Measurements from ENCODE around the gene OGT.
"Not testable (repeated sequence)": the region's sequence is repeated elsewhere in the genome, so short reads cannot be mapped to it uniquely, and the experiment has no call there.

The OGT gene

DNA sequence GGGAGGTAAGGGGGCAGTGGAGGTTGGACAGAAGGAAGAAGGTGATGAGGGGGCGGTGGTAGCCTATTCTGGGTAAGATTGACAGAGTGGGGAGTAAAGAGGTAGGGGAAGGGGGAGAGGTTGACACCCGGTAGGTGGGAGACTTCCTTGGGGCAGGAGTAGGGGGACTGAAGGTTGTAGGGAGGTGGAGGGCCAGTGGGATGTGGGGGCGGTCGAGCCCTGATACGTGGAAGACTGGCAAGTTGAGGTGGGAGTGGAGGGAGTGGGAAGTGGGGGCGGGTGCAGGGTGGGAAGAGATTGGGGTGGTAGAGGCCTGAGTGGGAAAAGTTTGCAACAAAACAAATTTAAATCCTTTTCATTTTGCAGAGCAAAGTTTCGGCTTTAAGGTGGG is 47.1 kb downstream of the OGT start:
- DNase-seq (ENCODE audit: low read depth in 1 of 2, low spot score in 1 of 2), result no peak

DNA sequence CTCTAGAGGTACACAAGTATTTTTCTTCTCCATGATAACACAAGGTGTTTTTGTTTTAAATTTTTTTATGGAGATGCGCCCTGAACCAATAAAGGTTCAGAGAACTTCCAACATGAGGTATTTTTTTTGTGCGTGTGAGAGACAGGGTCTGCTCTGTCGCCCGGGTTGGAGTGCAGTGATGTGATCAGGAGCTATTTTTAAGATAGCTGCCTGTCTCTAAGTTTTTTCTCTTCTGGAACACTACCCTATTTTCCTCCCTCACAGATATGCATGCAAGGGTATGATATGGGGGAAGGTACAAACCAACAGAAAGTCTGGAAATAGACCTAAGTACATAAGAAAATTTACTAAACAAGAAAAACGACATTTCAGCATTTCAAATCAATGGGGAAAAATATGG is 48.3 kb downstream of the OGT start:
- DNase-seq (ENCODE audit: low read depth in 1 of 2, low spot score in 1 of 2), result no peak

DNA sequence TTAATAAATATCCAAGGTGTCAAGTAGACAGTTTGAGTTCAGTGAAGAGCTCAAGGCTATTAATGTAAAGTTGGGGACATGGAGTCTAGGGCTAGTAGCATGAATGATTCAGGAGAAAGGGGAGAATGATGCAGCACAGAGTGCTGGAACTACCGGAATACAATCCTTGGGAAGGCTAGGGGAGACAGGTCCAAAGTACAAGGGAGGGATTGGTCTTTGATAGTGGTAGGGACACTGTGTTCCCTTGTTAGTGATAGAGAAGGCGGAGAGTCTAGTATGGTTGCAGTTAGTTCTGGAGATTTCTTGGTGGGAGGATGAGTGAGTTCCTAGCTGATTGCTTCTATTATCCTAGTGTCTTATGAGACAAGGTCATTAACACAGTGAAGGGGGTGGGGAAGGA is 54.0 kb downstream of the OGT start:
- no peak for DNase-seq (ENCODE audit: low read depth in 1 of 2, low spot score in 1 of 2)

DNA sequence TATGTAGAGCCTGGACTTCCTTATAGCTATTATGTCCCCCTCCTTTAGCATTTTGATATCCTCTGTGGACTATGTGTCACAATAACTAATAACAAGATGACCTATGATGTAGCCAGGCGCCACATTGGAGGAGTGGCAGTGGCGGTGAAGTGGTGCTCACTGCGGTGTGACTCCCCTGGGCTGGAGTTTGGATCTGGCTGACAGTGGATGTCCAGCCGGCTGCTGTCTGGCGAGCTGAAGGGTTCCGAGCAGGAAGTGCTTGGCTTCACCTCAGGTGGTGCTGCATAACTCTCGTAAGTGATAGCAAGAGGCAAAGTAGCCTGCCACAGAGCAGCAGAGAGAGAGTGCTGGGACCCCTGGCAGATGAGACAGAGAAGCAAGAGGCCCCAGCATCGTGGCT is 60.3 kb downstream of the OGT start:
- not testable (repeated sequence) for DNase-seq (ENCODE audit: low read depth in 1 of 2, low spot score in 1 of 2)

DNA sequence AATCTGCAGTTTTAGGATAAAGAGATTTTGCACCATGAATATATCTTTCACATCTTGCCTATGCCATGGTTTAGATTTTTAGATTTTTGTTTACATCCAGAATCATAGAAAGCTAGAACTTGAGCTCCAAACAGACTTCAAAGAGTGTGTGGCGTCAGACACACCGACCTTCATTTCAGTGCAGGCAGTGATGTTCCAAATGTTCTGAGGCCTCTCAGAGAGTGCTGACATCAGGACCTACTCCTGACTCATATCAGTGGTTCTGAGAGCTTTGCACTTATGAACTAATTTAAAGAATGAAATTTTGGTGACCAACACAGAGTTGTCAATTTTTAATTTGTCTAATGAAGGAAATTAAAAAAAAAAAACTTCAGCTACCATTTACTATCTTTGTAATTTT is 67.1 kb downstream of the OGT start:
- DNase-seq (ENCODE audit: low read depth in 1 of 2, low spot score in 1 of 2), result no peak

DNA sequence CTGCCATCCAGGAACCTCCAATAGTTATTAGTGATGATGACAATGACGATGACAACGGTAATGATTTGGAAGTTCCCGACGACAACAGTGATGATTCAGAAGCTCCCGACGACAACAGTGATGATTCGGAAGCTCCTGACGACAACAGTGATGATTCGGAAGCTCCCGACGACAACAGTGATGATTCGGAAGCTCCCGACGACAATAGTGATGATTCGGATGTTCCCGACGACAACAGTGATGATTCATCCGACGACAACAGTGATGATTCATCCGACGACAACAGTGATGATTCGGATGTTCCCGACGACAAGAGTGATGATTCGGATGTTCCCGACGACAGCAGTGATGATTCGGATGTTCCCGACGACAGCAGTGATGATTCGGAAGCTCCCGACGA is 70.7 kb downstream of the OGT start:
- no peak for DNase-seq (ENCODE audit: low read depth in 1 of 2, low spot score in 1 of 2)

DNA sequence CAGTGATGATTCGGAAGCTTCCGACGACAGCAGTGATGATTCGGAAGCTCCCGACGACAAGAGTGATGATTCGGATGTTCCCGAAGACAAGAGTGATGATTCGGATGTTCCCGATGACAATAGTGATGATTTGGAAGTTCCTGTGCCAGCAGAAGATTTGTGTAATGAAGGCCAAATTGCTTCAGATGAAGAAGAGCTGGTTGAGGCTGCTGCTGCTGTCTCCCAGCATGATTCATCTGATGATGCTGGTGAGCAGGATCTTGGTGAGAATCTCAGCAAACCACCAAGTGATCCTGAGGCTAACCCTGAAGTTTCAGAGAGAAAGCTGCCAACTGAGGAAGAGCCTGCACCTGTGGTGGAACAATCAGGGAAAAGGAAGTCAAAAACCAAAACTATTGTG is 71.2 kb downstream of the OGT start:
- no peak for DNase-seq (ENCODE audit: low read depth in 1 of 2, low spot score in 1 of 2)

DNA sequence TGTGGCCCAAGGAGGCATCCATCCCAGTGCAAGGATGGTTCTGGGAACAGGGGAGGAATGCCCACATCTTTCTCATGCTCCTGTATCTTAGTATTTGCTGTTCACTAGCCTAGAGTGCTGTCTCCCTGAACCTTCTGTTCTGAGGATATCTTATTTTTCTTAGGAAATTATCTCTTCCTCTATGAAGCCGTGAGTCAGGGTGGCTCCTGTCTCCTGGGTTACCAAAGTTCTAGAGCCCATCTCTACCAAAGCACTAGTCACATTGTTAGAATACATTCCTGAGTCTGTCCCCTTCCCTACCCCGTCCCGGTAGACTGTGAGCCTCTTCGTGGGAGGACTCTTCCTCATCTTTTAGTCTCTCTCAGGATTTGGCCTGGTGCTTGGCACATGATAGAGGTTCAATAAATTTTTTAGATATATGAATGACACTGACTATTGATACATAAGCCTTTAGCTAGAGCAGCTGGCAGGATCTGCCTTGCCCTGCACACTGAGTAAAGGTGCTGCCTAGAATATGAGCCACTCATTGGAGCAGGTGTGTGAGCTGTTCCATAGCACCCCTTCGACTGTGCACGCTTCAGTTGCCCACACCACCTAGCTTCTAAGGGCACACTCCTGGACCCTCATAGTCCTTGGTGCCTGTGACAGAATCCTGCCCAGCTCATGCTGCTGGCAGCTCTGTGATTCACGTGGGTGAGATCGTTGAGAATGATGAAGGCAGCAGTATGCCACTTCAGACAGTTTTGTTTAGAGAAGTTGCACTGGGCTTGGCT is 72.1 kb downstream of the OGT start:
- DNase-seq (ENCODE audit: low read depth in 1 of 2, low spot score in 1 of 2), result no peak

DNA sequence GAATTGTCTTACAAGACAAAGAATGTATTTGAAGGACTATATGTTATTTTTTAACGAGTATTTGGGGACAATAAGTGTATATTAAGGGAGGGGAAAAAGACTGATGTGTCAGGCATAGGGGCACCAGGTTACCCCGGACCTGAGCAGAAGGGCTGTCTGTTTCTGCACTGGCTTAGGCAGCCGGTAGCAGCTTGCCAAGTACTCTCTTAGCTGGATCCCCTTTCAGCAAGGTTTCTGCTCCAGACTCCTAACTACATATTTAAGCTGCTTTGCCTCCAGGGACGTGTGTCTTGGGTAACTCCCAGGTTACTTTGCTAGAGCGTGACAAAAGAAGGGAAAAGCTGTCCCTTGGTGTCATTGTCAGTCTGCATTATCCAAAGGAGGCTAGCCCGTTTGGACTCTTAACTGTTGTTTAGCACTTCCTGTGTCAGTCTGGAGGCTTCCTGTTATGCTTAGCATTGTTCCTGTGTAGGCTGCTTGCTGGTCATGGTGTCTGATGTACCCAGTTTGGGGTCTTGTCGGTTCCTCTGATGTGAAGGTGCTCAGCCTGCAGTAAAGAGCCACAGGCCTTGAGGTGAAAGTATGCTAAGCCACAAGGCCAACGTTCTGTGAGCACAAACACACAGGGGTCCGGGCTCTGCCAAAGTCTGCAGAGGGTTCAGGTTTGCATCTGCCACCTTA is 73.8 kb downstream of the OGT start:
- no peak for DNase-seq (ENCODE audit: low read depth in 1 of 2, low spot score in 1 of 2)

DNA sequence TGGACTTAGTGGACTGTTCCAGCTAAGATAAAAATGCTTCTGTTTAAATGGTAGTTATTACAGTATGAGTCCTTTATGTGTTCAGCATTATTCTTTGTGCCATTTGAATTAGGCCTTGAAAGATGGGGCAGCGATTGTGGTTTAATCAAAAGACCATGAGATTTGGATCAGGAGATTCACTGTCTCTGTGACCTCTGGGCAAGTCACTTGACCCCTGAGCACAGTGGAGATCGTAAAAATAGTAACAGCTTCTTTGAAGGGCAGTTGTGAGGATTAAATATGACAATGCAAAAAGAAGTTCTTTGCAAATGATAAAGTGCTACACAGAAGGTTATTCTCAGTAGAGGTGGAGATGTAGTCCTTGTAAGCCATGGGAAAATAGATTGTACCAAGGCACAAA is 74.6 kb downstream of the OGT start:
- no peak for DNase-seq (ENCODE audit: low read depth in 1 of 2, low spot score in 1 of 2)

DNA sequence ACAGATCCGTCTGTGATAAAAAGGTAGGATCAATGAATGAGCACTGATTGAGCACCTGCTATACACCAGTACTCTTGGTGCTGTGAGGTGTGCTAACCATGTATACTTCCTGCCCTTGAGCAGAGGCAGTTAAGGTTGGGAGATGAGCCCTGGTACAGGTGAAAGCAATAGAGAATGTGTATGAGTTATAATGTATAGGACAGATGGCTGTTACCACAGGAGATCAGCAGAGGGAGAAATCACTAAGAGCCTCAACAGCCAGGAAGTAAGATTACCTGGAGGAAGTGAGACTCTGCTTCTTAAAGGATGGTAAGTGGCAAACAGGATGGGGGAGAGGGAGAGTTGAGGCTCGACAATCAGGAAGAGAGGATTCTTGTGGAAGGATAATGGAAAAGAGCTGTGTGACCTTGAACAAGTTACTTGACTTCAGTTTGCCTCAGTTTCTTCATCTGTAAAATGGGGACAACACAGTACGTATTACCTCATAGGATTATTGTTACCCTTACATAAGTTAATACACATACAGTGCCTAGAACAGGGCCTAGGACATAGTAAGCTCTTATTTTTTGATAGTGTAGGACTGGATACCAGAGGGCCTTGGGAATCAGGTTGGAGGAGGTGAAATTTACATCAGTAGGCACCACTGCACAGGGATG is 76.3 kb downstream of the OGT start:
- no peak for DNase-seq (ENCODE audit: low read depth in 1 of 2, low spot score in 1 of 2)

DNA sequence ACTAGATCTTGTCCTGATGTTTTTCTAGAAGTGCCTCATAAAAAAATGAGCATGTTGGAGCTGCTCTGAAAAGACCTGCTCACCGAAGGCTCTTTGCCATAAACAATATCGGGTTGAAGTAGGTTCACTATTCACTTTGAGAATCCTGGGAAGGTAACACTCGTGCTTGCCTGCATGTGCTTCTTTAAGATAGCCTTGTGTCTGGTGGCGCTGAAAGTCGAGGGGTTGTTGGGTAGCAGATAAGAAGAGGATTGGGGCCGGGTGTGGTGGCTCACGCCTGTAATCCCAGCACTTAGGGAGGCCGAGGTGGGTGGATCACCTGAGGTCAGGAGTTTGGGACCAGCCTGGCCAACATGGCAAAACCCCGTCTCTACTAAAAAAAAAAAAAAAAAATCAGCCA is 78.8 kb downstream of the OGT start:
- DNase-seq (ENCODE audit: low read depth in 1 of 2, low spot score in 1 of 2), result not testable (repeated sequence)

DNA sequence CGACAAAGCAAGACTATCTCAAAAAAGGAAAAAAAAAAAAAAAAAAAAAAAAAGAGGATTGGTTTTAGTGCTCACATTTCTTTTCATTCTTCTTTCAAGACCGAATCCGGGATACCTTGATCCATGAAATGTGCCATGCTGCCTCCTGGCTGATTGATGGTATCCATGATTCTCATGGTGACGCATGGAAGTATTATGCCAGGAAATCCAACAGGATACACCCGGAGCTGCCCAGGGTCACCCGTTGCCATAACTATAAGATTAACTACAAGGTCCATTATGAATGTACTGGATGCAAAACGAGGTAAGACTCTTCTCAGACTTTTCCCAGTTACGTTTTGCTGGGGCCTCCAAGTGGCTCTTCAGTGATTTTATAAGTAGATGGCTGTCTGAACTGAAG is 79.4 kb downstream of the OGT start:
- no peak for DNase-seq (ENCODE audit: low read depth in 1 of 2, low spot score in 1 of 2)

DNA sequence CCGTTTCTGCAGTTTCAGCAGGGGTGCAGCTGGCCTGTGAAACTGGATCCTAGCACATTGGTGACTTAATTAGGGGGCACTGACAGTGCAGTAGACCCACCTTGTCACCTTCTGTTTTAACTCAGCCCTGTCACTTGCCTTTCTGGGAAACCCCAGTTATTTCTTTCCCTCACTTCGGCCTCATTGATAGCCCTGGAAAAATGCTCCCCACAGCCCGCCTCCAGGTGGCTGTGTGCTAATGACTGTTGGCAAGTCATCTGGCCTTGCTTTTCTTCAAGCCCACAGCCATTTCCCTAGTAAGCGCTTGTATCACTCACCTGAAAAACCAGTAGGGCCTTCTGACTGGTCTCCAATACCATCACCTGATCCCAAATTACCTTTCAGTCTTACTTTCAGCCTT is 82.2 kb downstream of the OGT start:
- DNase-seq (ENCODE audit: low read depth in 1 of 2, low spot score in 1 of 2), result no peak

DNA sequence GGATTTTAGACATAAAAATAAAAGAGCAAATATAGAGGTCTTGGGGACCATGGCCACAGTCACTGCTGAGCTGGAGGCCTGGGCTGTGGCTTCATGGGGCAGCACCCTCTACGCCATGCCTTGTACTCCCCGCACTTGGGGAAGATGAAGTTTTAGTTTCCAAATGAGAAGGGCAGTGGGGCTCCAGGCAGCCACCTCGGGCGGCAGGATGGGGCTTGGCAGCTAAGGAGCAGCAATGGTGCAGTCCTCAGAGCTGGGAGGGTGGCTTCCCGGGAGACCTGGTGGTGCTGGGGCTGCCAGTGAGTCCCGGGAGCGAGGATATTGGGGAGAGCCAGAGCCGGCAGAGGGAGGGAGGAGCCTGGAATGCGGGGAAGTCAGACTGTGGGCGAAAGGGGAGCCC is 83.0 kb downstream of the OGT start:
- no peak for DNase-seq (ENCODE audit: low read depth in 1 of 2, low spot score in 1 of 2)

DNA sequence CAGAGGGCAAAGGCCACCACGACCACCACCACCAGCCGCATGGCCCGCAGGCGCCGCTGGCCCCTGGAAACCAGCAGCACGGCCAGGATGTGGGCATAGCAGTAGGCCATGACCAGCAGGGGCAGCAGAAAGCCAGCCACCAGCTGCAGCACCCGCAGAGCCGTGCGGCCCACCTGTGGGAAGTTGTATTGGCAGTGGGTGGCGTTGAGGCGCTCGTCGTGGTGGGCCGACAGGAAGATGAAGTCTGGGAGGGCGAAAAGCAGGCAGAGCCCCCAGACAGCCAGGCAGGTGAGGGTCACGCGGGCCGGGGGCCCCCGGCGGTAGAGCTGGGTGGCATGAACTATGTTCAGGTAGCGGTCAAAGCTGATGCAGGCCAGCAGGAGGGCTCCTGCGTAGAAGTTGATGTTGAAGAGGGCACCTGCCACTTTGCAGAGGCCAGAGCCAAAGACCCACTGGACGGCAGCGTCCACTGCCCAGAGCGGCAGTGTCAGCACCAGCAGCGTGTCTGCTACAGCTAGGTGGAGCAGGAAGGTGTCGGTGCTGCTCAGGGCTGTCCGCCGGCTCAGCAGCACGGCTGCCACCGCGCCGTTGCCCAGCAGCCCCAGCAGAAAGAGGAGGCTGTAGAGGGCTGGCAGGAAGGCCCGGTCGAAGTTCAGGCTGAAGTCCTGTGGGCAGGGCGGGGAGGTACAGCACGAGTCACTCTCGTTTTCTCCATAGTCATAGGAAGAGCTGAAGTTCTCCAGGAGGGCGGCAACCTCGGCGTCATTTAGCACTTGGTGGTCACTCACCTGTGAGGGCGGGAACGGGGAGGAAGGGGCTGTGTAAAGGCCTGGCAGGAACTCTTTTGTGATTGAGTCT is 84.0 kb downstream of the OGT start:
- DNase-seq (ENCODE audit: low read depth in 1 of 2, low spot score in 1 of 2), result no peak

DNA sequence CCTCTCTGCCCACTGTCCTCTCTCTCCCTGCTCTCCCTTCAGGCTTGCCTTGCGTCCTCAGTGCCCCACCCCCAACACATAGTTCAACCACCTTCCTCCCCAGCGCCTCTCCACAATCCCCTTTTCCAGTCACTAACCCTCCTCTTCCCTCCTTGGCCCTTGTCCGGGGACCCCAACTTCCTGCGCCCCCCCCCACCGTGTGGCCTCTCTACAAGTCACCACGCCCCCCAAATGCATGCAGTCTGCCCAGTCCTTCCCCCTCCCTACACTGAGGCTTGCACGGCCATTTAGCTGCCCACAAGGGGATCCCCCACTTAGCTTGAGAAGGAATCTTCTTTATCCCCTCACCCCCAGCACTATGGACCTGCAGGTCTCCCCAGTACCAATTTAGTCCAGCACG is 84.8 kb downstream of the OGT start:
- DNase-seq (ENCODE audit: low read depth in 1 of 2, low spot score in 1 of 2), result no peak

DNA sequence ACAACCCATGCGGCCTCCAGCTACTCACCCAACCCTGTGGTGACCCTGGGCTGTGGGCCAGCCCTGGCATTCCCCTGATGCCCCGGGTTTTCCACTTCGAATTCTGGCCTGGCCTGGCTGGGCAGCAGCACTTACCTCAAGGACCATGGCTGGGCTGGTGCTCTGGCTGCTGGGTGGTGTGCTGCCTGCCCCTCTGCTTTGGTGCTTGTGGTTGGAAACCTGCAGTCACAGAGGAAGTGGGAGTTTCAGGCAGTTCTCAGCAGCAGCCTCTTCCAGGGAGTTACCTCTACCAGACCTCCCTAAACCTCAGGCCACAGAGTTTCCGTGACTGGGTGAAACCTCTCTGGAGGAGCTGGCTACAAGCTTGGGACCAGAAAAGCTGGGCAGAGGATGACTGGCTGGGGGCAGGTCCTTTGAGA is 85.4 kb downstream of the OGT start, which contains the start of gene CXCR3:
TSS of gene CXCR3 (minus strand) at position 209 of the 419 bp plus-strand sequence. CDS start at position 147, 62 bp downstream.
- DNase-seq (ENCODE audit: low read depth in 1 of 2, low spot score in 1 of 2), result peak; percentile 21 to 73

DNA sequence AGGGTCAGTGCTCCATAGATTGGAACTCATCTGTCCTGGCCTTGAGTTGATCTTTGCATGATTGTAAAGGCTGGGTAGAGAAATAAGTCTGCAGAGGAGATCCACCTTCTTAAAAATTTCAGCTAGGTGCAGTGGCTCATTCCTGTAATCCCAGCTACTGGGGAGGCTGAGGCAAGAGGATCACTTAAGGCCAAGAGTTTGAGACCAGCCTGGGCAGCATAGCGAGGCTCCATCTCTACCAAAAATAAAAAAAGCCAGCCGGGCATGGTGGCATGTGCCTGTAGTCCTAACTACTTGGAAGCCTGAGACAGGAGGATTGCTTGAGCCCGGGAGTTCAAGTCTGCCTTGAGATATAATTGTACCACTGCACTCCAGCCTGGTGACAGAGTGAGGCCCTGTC is 85.9 kb downstream of the OGT start:
- DNase-seq (ENCODE audit: low read depth in 1 of 2, low spot score in 1 of 2), result no peak

DNA sequence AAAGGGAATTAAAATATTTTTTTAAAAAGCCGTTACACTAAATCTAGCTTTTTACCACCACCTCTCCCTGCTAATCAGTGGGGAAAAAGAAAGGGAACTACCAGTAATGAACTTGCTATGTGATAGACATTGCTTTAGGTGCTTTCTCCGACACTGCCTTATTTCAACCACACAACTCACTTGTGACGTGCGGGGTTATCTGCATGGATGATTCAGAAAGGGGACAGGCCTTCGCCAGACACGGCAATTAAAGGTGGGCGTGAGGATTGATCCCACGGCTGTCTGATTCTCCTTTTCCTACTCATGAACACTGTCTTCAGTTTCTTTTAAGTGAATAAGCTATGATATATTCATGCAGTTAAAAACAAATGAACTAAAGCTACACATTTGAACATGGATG is 86.3 kb downstream of the OGT start:
- DNase-seq (ENCODE audit: low read depth in 1 of 2, low spot score in 1 of 2), result peak in 1 of 2 donors; percentile 74

DNA sequence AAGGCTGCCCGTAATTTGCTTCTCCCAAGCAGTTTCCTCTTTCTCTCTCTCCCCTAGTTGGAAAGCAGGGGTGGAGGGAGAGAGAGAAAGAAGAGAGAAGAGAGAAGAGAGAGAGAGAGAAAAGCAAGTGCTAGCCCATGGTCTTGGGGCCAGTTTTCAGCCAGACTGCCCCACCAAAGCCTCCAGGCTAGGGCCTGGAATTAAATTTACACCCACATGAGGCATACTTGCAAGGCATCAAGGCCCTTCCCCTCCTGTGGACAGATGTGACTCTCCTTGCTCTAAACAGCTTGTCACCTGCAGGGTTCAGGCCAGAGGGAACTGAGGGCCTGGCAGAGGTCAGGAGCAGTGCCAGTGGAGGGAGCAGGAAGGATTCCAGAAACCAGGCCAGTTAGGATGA is 87.1 kb downstream of the OGT start:
- no peak for DNase-seq (ENCODE audit: low read depth in 1 of 2, low spot score in 1 of 2)

Measured in activated CD4-positive, alpha-beta T cell treated with anti-CD3 and anti-CD28 coated beads, Interleukin-2, amount 50 U/mL, for 24 hours (primary cell).